Measurements from ENCODE around the gene CNTNAP4.

- TF ChIP-seq CTCF (conservative IDR thresholded peaks at IDR 0.05; ENCODE audit: low read depth, low read length) (no peak), MAFK (IDR thresholded peaks at IDR 0.05; ENCODE audit: low read depth, low read length) (no peak), POLR2A (IDR thresholded peaks at IDR 0.05; ENCODE audit: low read depth, low read length) (no peak), SMC3 (IDR thresholded peaks at IDR 0.05; ENCODE audit: low read depth, low read length) (no peak), CEBPB (IDR thresholded peaks at IDR 0.05; ENCODE audit: low read depth, low read length) (no peak)
Measured at GRCh38 chr16:76576526-76576925, 299.3 kb downstream of the CNTNAP4 start.
